Measurements from ENCODE around the gene IL4.
"Not testable (repeated sequence)": the region's sequence is repeated elsewhere in the genome, so short reads cannot be mapped to it uniquely, and the experiment has no call there.

The IL4 gene

GRCh38 chr5:132674671-132675506 lies 1.1 kb downstream of the IL4 start:
- no peak for DNase-seq

- DNase-seq: no peak
These were observed 2.3 kb downstream of the IL4 start for GRCh38 chr5:132675936-132676689.

DNA sequence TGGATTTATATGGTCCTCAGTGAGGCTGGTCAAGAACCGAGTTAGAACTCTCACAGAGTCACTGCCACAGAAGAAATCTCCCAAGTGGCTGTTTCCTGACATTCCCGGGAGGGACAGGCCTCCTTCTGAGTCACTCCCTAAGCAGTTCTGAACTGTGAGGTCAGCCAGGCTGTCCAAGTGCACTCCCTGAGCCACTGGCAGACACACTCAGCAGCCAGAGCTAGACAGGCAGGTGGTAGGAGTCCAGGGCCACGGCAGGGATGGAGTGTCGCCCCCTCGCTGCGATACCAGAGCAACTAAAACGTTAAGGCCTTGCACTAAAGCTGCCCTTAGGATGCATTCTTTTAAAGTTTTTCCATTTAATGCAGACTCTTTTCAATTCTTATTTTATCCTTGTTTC lies 3.4 kb downstream of the IL4 start:
- no peak for DNase-seq

DNA sequence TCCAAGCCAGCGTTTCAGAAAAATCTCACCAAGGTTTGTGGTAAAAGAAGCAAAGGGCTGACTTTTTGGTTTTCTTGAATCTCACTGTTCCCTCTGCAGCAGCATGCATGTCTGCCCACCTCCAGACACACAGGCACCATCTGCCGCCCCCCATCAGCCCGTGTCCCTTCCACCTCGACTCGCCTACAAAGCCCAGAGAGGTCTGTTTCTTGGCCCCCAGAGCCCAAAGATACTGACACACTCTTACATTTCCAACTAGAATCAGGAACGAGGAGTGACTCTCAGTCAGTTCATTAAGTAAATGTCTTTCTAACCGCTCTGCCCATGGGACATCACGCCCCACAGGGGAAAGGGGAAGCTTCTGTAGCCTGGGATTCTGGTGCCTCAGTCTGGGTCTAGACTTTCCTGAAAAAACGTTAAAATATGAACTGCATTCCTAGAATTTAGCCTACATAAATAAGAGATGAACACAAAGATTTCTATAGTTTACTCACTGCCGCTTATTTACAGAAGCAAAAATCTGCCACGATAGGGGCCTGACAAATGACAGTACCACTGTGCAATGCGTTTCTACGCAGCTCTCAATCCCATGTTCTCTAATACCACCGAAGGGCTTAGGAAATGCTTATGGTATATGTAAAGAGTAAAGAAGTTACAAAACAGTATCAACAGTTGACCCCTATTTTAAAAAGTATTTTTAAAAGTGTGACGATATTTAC lies 4.1 kb downstream of the IL4 start:
- no peak for DNase-seq

DNA sequence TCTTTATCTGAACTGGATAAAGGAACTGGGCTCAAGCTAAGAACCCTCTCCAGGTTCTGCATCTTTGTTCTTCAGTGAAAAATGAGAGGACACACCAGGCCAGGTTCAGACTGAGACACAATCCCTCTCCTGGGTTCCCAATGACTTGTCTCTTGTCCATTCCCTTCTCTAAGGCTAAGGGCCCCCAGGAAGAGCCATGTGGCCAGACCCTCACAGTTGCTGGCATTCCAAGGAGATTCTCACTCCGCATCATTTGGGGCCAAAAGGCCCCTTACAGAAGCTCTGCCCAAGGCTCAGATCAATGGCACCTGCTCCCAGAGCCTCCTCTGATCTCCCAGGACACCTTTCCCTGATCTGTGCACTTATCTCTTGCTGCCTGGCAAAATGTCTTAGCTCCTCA lies 4.9 kb downstream of the IL4 start:
- DNase-seq: no peak

- no peak for DNase-seq
These were observed 5.4 kb downstream of the IL4 start for GRCh38 chr5:132679166-132679565.

- DNase-seq: no peak
These were observed 6.1 kb downstream of the IL4 start for GRCh38 chr5:132679717-132680380.

DNA sequence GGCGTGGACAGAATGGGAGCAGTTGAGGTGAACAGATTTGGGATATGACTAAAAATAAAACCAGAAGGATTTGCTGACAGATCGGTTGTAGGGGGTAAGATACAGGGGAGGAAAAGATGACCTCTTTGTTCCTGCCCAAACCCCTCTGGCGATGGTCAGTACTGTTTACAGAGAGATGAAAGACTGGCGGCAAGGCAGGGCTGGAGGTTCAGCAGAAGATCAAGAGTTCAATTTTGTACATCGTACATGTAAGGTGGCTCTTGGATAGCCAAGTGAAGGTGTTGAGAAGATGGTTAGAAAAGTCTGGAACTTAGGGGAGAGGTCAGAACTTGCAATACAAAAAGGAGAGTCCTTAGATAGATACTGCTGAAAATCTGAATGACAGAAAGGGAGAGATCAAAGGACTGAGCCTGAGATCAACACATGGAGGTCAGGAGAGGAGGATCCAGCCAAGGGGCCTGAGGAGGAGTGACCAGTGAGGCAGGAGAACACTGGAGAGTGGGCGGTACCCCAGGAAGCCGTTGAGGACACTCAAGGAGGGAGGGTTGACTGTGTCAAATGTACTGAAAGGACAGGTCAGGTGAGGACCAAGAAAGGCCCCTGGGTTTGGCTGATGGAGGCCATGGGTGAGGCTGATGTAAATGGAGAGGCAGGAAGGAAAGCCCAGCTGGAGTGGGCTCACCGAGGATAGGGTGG lies 7.1 kb downstream of the IL4 start:
- DNase-seq: no peak

DNA sequence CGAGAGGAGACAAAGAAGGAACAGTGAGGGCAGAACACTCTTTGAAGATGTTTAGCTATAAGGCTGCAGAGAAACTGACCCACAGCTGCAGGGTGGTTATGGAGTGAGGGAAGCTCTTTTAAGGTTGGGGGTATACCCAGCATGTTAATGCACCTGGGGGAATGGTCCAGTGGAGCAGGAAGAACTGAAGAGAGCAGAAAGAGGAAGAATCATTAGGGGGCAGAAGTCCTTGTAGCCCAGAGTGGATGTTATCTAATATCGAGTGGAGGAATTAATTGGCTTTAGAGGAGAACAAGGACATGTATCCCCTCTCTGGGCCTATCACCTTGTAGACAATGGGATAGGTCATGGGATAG lies 7.7 kb downstream of the IL4 start:
- DNase-seq: no peak

- no peak for DNase-seq
These were observed 8.2 kb downstream of the IL4 start for GRCh38 chr5:132681983-132682382.

- no peak for DNase-seq
These were observed 10.7 kb downstream of the IL4 start for GRCh38 chr5:132684491-132684890.

DNA sequence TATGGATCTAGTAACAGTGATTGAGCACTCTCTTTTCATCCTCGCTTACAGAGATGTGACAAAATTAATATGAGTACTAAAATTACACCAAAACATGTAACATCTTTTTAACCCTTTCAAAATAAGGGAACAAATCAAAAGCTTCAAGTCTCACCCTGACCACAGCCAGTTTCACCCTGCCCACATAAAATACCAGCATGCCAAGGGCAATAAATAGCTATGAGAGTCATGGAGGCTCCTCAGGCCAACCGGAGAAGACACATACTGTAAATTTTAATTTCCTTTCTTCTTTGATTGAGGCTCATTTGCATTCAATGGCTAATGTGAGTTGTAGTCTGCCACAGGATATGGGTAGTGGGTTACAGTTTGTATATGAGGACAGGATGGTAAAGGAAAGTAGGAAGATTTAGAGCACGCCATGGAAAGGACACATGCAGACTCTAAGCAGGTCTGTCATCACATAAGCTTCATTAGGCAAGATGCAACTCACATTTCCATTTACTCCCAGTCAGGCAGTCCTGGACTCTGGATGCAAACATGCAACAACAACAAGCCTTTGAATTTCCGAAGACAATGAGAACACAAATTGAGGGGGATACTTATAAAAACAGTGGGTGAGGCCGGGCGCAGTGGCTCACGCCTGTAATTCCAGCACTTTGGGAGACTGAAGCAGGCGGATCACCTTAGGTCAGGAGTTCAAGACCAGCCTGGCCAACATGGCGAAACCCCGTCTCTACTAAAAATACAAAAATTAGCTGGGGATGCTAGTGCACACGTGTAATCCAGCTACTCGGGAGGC lies 11.3 kb downstream of the IL4 start:
- no peak for DNase-seq

DNA sequence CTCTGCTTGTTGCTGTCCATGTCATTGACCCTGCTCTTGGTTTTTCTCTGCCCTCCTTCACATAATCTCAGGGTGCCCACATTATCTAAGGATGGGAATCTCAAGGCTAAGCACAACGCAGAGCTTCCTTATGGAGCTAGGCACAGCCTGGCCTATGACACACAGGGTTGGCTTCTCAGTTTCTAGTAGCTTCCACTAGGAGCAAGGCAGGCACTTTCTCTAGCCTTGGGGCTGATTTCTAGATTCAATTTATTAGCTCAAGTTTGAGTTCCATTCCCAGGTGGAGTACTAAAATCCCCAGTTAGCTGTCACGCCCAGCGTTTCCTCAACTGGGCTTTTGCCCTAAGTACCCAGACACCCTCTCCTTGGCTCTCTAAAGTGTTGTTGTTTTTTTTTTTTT lies 12.4 kb downstream of the IL4 start:
- no peak for DNase-seq

GRCh38 chr5:132687995-132688394 lies 14.2 kb downstream of the IL4 start:
- no peak for DNase-seq

GRCh38 chr5:132688536-132689339 lies 14.9 kb downstream of the IL4 start:
- DNase-seq: no peak

DNA sequence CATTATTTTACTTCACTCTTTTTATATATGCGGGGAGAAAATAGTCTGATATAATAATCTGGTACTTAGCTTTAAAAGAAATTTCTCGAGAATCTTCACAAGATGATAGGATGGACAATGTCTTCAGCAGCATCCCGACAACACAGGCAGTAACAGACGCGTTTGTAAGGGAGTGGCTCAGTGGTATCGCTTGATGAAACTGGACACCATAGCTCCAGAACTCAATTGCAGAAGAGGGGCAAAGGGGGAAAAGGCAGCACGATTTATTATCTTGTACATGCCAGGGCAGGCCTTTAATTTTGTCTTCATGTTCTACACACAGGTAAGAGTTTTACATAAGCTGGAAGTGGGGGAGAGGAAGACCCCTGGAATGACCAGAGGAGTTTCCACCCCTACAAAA lies 15.7 kb downstream of the IL4 start:
- no peak for DNase-seq

DNA sequence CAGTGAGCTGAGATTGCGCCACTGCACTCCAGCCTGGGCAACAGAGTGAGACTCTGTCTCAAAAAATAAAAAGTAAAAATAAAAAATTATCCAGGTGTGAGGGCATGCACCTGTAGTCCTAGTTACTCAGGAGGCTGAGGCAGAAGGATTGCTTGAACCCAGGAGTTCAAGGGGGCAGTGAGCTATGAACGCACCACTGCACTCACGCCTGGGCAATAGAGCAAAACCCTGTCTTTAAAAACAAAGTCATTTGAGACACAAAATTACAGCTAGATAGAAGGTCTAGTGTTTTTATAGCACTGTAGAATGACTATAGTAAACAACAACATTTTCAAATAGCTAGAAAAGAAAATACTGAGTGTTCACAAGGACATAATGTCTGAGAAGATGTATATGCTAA lies 16.4 kb downstream of the IL4 start:
- DNase-seq: no peak

DNA sequence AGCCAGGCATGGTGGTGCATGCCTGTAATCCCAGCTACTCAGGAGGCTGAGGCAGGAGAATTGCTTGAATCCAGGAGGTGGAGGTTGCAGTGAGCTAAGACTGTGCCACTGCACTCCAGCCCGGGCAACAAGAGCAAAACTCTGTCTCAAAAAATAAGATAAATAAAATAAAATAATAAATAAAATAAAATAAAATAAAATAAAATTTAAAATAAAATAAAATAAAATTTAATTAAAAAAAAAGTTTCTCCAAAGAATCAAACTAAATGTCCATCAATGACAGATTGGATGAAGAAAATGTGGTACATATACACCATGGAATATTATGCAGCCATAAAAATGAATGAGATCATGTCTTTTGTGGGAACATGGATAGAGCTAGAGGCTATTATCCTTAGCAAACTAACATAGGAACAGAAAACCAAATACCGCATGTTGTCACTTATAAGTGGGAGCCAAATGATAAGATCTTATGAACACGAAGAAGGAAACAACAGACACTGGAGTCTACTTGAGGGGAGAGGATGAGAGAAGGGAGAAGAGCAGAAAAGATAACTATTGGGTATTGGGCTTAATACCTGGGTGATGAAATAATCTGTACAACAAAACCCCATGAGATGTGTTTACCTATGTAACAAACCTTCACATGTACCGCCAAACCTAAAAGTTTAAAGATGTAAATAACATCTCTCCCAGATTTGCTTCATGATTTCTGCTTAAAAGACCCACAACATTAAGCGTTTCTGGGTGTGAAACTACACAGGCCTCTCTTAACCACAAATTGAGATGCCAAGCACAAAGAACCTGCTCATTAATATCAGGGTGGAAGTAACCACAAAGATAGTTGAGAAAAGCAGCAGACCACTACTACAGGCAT lies 18.2 kb downstream of the IL4 start:
- not testable (repeated sequence) for DNase-seq

- DNase-seq: no peak
These were observed 18.8 kb downstream of the IL4 start for GRCh38 chr5:132692632-132692967.

DNA sequence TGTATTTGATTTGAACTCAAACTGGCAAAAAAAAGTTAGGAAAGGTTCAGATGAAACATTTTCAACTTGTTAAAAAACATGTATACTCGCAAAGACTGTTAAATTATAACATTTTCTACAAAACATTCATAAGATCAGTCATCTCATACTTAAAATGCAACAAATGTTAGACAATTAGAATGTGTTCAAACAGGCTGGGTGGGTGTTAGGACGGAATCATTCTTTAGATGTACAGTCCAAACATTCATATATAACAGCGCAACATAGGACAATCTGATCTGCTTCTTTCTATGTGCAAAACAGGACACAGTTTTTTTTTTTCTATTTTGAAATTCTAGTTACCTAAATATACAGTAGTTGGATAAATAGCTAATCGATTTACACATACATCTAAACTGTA lies 22.2 kb downstream of the IL4 start:
- no peak for DNase-seq
